H9 (cell line): ENCODE data around the gene CAMTA1. TPM values are rescaled to one million over a fixed set of nuclear protein-coding genes. Genes with fewer than 3 reads are reported as not detected.

Experiments
- DNase-seq: peaks from one replicate; pipeline ENCODE4 v3.0.0-alpha.2; 2017
- H2AFZ ChIP-seq: one replicate; pipeline ENCODE4 v1.6.1; 2013; ENCODE audit warnings: mild to moderate bottlenecking, low read length, control low read depth, moderate library complexity
- H2AK5ac ChIP-seq: 2 replicates; pipeline ENCODE4 v1.6.1; 2013; ENCODE audit warnings: low read length, control low read depth, mixed read lengths; ENCODE audit not compliant: insufficient read length
- H2BK120ac ChIP-seq: one replicate; pipeline ENCODE4 v1.6.1; 2013; ENCODE audit warnings: low read depth, mild to moderate bottlenecking, low read length, control low read depth, inconsistent platforms; ENCODE audit not compliant: poor library complexity, severe bottlenecking
- H2BK12ac ChIP-seq: 2 replicates; pipeline ENCODE4 v1.6.1; 2013; ENCODE audit warnings: low read length, control low read depth, mixed read lengths, low read depth; ENCODE audit not compliant: insufficient read length
- H2BK15ac ChIP-seq: 2 replicates; pipeline ENCODE4 v1.6.1; 2013; ENCODE audit warnings: low read depth, low read length, control low read depth
- H2BK20ac ChIP-seq: one replicate; pipeline ENCODE4 v1.6.1; 2013; ENCODE audit warnings: low read depth, mild to moderate bottlenecking, low read length, control low read depth, inconsistent platforms; ENCODE audit not compliant: poor library complexity, severe bottlenecking
- H2BK5ac ChIP-seq: 2 replicates; pipeline ENCODE4 v1.6.1; 2013; ENCODE audit warnings: low read length, control low read depth, mixed read lengths; ENCODE audit not compliant: insufficient read length
- H3K14ac ChIP-seq: 2 replicates; pipeline ENCODE4 v1.6.1; 2013; ENCODE audit warnings: low read length, control low read depth; ENCODE audit not compliant: insufficient read depth
- H3K18ac ChIP-seq: 2 replicates; pipeline ENCODE4 v1.6.1; 2013; ENCODE audit warnings: low read depth, mild to moderate bottlenecking, mixed read lengths, low read length, control low read depth; ENCODE audit not compliant: insufficient read length
- H3K23ac ChIP-seq: 2 replicates; pipeline ENCODE4 v1.6.1; 2013; ENCODE audit warnings: low read length, control low read depth, mixed read lengths, low read depth; ENCODE audit not compliant: insufficient read length
- H3K23me2 ChIP-seq: 2 replicates; pipeline ENCODE4 v1.6.1; 2013; ENCODE audit warnings: low read depth, mild to moderate bottlenecking, mixed read lengths, low read length, control low read depth; ENCODE audit not compliant: insufficient read length, poor library complexity, severe bottlenecking
- H3K27ac ChIP-seq: 2 replicates; pipeline ENCODE4 v1.5.1; 2013; ENCODE audit warnings: low read length, control low read depth, mixed read lengths, low read depth; ENCODE audit not compliant: insufficient read length
- H3K27me3 ChIP-seq: 2 replicates; pipeline ENCODE4 v1.6.1; 2013; ENCODE audit warnings: low read length, control low read depth, inconsistent platforms; ENCODE audit not compliant: insufficient read depth
- H3K4ac ChIP-seq: 2 replicates; pipeline ENCODE4 v1.6.1; 2013; ENCODE audit warnings: low read depth, mild to moderate bottlenecking, control low read depth, inconsistent platforms, low read length, moderate library complexity
- H3K4me1 ChIP-seq: 2 replicates; pipeline ENCODE4 v1.6.1; 2013; ENCODE audit warnings: low read length, control low read depth, inconsistent platforms; ENCODE audit not compliant: insufficient read depth
- H3K4me2 ChIP-seq: 2 replicates; pipeline ENCODE4 v1.6.1; 2013; ENCODE audit warnings: low read length, control low read depth, mixed read lengths; ENCODE audit not compliant: insufficient read length, insufficient read depth
- H3K56ac ChIP-seq: 2 replicates; pipeline ENCODE4 v1.6.1; 2013; ENCODE audit warnings: low read depth, mild to moderate bottlenecking, mixed read lengths, low read length, control low read depth; ENCODE audit not compliant: insufficient read length
- H3K79me1 ChIP-seq: 2 replicates; pipeline ENCODE4 v1.6.1; 2013; ENCODE audit warnings: low read depth, mild to moderate bottlenecking, moderate library complexity, low read length, control low read depth, inconsistent platforms; ENCODE audit not compliant: insufficient read depth, poor library complexity, severe bottlenecking
- H3K79me2 ChIP-seq: 2 replicates; pipeline ENCODE4 v1.6.1; 2013; ENCODE audit warnings: low read length, control low read depth, inconsistent platforms; ENCODE audit not compliant: insufficient read depth
- H3K9ac ChIP-seq: 2 replicates; pipeline ENCODE4 v1.6.1; 2013; ENCODE audit warnings: low read length, control low read depth, mixed read lengths; ENCODE audit not compliant: insufficient read length; ENCODE audit errors: extremely low read depth
- H3K9me3 ChIP-seq: one replicate; pipeline ENCODE4 v1.6.1; 2013; ENCODE audit warnings: low read depth, low read length, inconsistent platforms; ENCODE audit not compliant: control insufficient read depth
- H3T11ph ChIP-seq: one replicate; pipeline ENCODE4 v1.6.1; 2013; ENCODE audit warnings: mild to moderate bottlenecking, low read length, control low read depth, inconsistent platforms
- H4K20me1 ChIP-seq: one replicate; pipeline ENCODE4 v1.6.1; 2013; ENCODE audit not compliant: control insufficient read depth, insufficient read length, insufficient read depth
- H4K5ac ChIP-seq: 2 replicates; pipeline ENCODE4 v1.6.1; 2013; ENCODE audit warnings: low read depth, mild to moderate bottlenecking, mixed read lengths, low read length, control low read depth; ENCODE audit not compliant: insufficient read length
- H4K8ac ChIP-seq: replicated peaks from 2 replicates; pipeline ENCODE4 v1.6.1; 2013; ENCODE audit warnings: low read length, control low read depth, mixed read lengths, low read depth; ENCODE audit not compliant: insufficient read length
- H4K91ac ChIP-seq: 2 replicates; pipeline ENCODE4 v1.6.1; 2013; ENCODE audit warnings: low read depth, mild to moderate bottlenecking, moderate library complexity, mixed read lengths, low read length, control low read depth; ENCODE audit not compliant: insufficient read length
- H3K27ac Mint-ChIP-seq, 3 experiments: 2 replicates in 2 of 3; 3 replicates in 1 of 3; pipeline ENCODE4 v1.8.0; 2020 to 2021; ENCODE audit warnings: mixed read lengths in 3 of 3, mild to moderate bottlenecking in 1 of 3, moderate library complexity in 1 of 3
- H3K27me3 Mint-ChIP-seq: 2 replicates; pipeline ENCODE4 v1.8.0; 2021; ENCODE audit warnings: low read depth, mild to moderate bottlenecking, moderate library complexity, mixed read lengths
- H3K36me3 Mint-ChIP-seq, 3 experiments: 2 replicates in 2 of 3; 3 replicates in 1 of 3; pipeline ENCODE4 v1.8.0; 2020 to 2021; ENCODE audit warnings: low read depth in 3 of 3, mixed read lengths in 3 of 3; ENCODE audit not compliant: insufficient read depth in 1 of 3
- H3K4me1 Mint-ChIP-seq, 2 experiments: 2 replicates each; pipeline ENCODE4 v1.8.0; 2020; ENCODE audit warnings: mixed read lengths in 2 of 2
- H3K4me3 Mint-ChIP-seq, 2 experiments: 2 replicates in 1 of 2; 3 replicates in 1 of 2; pipeline ENCODE4 v1.8.0; 2020 to 2021; ENCODE audit warnings: mild to moderate bottlenecking in 2 of 2, mixed read lengths in 2 of 2, moderate library complexity in 1 of 2
- H3K9me3 Mint-ChIP-seq, 2 experiments: 2 replicates in 1 of 2; 3 replicates in 1 of 2; pipeline ENCODE4 v1.8.0; 2020; ENCODE audit warnings: mild to moderate bottlenecking in 2 of 2, mixed read lengths in 2 of 2, moderate library complexity in 1 of 2
- total RNA-seq: library from RNA; stranded (reverse); gene quantifications from 2 replicates; pipeline ENCODE4 v1.2.1, GENCODE V29; 2021
- TF ChIP-seq, protein P1 (sequence below): fragments of 200-600 bp; sonication (generic); conservative IDR thresholded peaks from 3 replicates; pipeline ENCODE4 v1.8.0; 2021; ENCODE audit warnings: antibody characterized with exemption, mild to moderate bottlenecking

CAMTA1 gene
- total RNA-seq, 1 experiment from 2014 or later = 115 TPM

DNA sequence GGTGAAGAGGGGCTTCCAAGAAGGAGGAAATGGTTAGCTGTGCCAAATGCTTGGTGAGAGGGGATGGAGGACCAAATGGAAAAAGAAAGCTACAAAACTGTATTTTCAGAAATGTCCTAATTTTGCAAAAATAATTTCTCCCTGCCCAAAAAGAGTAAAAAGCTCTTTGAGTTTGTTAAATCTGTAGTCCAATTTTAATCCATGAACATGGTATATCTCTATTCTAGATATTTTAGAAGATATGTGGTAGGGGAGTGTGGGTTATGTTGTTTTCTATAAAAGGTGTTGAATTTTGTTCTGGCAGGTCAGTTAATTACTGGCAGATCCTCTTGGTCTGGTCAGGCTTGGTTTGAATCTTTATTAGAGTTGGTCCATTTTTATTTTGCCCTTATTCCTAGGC lies 511.7 kb downstream of the CAMTA1 start:
- Histone ChIP-seq H4K20me1 (no peaks in the 10 kb centered on the region), H2AK5ac (no peak overlapping the region), H2AFZ (no peak overlapping the region), H2BK20ac (no peak overlapping the region), H3K4me2 (no peak overlapping the region), H3K18ac (no peak overlapping the region), H3K27me3 (no peaks in the 10 kb centered on the region), H3K79me2 (no peaks in the 10 kb centered on the region), H4K8ac (no peak overlapping the region), H4K91ac (no peak overlapping the region), H3K9me3 (no peaks in the 10 kb centered on the region), H3K23me2 (no peaks in the 10 kb centered on the region), H2BK120ac (no peak overlapping the region), H3K4ac (no peak overlapping the region), H2BK15ac (no peak overlapping the region), H2BK12ac (no peak overlapping the region), H3T11ph (no peak overlapping the region), H3K23ac (no peak overlapping the region), H4K5ac (no peak overlapping the region), H3K4me1 (peaks cover 19% of the 10 kb centered on the region; the same call in 1 of the 2 replicates), H2BK5ac (no peak overlapping the region), H3K9ac (no peak overlapping the region), H3K27ac (no peak overlapping the region), H3K79me1 (no peaks in the 10 kb centered on the region), H3K56ac (no peak overlapping the region), H3K14ac (no peak overlapping the region)
- no peak for DNase-seq
- Mint-ChIP-seq H3K27ac (peak overlapping the region in 1 of 3 experiments; percentile 79; a peak in 2 of 7 replicates), H3K36me3 (peaks cover 7 to 12% (median 12%) of the 10 kb centered on the region in 3 experiments; a peak in 6 of 7 replicates), H3K27me3 (no peaks in the 10 kb centered on the region; the same call in 1 of the 2 replicates), H3K9me3 (peaks cover 14 to 16% of the 10 kb centered on the region in 2 experiments), H3K4me1 (peaks cover 64 to 78% of the 10 kb centered on the region in 2 experiments), H3K4me3 (no peak overlapping the region)
- TF ChIP-seq, protein P1, sequence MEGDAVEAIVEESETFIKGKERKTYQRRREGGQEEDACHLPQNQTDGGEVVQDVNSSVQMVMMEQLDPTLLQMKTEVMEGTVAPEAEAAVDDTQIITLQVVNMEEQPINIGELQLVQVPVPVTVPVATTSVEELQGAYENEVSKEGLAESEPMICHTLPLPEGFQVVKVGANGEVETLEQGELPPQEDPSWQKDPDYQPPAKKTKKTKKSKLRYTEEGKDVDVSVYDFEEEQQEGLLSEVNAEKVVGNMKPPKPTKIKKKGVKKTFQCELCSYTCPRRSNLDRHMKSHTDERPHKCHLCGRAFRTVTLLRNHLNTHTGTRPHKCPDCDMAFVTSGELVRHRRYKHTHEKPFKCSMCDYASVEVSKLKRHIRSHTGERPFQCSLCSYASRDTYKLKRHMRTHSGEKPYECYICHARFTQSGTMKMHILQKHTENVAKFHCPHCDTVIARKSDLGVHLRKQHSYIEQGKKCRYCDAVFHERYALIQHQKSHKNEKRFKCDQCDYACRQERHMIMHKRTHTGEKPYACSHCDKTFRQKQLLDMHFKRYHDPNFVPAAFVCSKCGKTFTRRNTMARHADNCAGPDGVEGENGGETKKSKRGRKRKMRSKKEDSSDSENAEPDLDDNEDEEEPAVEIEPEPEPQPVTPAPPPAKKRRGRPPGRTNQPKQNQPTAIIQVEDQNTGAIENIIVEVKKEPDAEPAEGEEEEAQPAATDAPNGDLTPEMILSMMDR = no peak
